Esophagus squamous epithelium (tissue), 5 donors: ENCODE data around the gene NUMBL. TPM values are rescaled to one million over a fixed set of nuclear protein-coding genes. Genes with fewer than 3 reads are reported as not detected.

Source experiments
- DNase-seq: peaks from one replicate; lab custom pipeline; 2025; lab: John Stamatoyannopoulos, UW
- H3K27ac ChIP-seq, 4 donors: fragments of 200-600 bp; sonication (generic); one replicate each; pipeline ENCODE4 v1.5.1; 2016 to 2019; ENCODE audit warnings: mild to moderate bottlenecking in 1 of 4
- H3K27me3 ChIP-seq, 4 donors: fragments of 200-600 bp; sonication (generic); 1 replicate in 3 of 4; 2 replicates in 1 of 4; pipeline versions ENCODE4 v1.5.1 to v1.6.0; 2017 to 2021; ENCODE audit warnings: antibody characterized with exemption in 1 of 4
- H3K36me3 ChIP-seq, 3 donors: fragments of 200-600 bp; sonication (generic); one replicate each; pipeline ENCODE4 v1.5.1; 2016 to 2019
- H3K4me1 ChIP-seq, 3 donors: fragments of 200-600 bp; sonication (generic); one replicate each; pipeline ENCODE4 v1.5.1; 2017 to 2019
- H3K4me3 ChIP-seq, 4 donors: fragments of 200-600 bp; sonication (generic); 1 replicate in 3 of 4; 2 replicates in 1 of 4; pipeline ENCODE4 v1.5.1; 2016 to 2019; ENCODE audit warnings: mild to moderate bottlenecking in 2 of 4, moderate library complexity in 1 of 4
- H3K9me3 ChIP-seq, 3 donors: fragments of 200-600 bp; sonication (generic); one replicate each; pipeline ENCODE4 v1.5.1; 2016 to 2019
- CTCF ChIP-seq, 6 experiments: fragments of 450-650 bp in 4 of 6; fragments of 200-600 bp in 2 of 6; sonication (generic) in 2 of 6; IDR thresholded peaks; one replicate each; pipeline ENCODE4 v1.5.1; 2016 to 2019; ENCODE audit warnings: antibody characterized with exemption in 6 of 6, mild to moderate bottlenecking in 4 of 6, moderate library complexity in 4 of 6
- POLR2A ChIP-seq, 4 donors: fragments of 450-650 bp; IDR thresholded peaks; one replicate each; pipeline ENCODE4 v1.6.1; 2017; ENCODE audit warnings: antibody characterized with exemption in 4 of 4, mild to moderate bottlenecking in 4 of 4, moderate library complexity in 3 of 4
- WGBS, 2 donors: methylation state at CpG; one replicate each; pipeline ENCODE4 v1.1.5; 2018; 5-methylcytosine and 5-hydroxymethylcytosine counted together
- intact Hi-C: fragments of 100-400 bp; cut with DNase I; formaldehyde crosslinking; loops from one replicate; pipeline ENCODE4 v1.15.0; 2022
- total RNA-seq, 4 donors: library from RNA; depleted of rRNA; stranded (reverse); fragments of >200 nt; gene quantifications; one replicate each; pipeline ENCODE4 v1.1.0, GENCODE V29; 2016
- donor health status: DM: yes; HTN: yes; CAD: no.

Gene NUMBL
- 10 to 100 TPM; 11.2 to 20.8 (median 15.8) TPM for total RNA-seq

- peaks cover 33 to 60% (median 37%) of the 10 kb centered on the region in 3 donors for H3K4me1 ChIP-seq
Measured at GRCh38 chr19:40690050-40690692, at the start of gene NUMBL. Gene NUMBL, minus strand, starts transcription at chr19:40690651. Its CDS starts 168 bp downstream, at chr19:40690483.

GRCh38 chr19:40739030-40739839 is 48.8 kb upstream of the NUMBL start:
- intact Hi-C loops = no loop called here
- Histone ChIP-seq H3K36me3 (peaks cover 43 to 73% (median 58%) of the 10 kb centered on the region in 3 donors), H3K4me3 (no peak overlapping the region), H3K27me3 (no peaks in the 10 kb centered on the region), H3K9me3 (no peaks in the 10 kb centered on the region), H3K27ac (peak overlapping the region; percentile 55 to 85 (median 80)), H3K4me1 (peaks cover 17 to 79% (median 22%) of the 10 kb centered on the region in 3 donors)
- no peak for TF ChIP-seq CTCF (IDR thresholded peaks at IDR 0.05)
- TF ChIP-seq POLR2A (IDR thresholded peaks at IDR 0.05) = peak in 1 of 4 donors; percentile 12
- DNase-seq = no peak
- 69 to 76% methylated on average over 3 to 11 of the region's 22 CpGs for WGBS, 2 donors

More at GRCh38 chr19:40690050-40690692, at the start of gene NUMBL:
- H3K27ac ChIP-seq = peak within 1 kb of the TSS; percentile 91 to 94 (median 94)
- intact Hi-C loops = no loop called here
- H3K36me3 ChIP-seq = peaks cover 0 to 53% (median 2%) of the 10 kb centered on the region in 3 donors
- no peaks in the 10 kb centered on the region for H3K9me3 ChIP-seq
- no peak for TF ChIP-seq CTCF (IDR thresholded peaks at IDR 0.05)
- peak in 2 of 4 donors; percentile 64 to 77 for TF ChIP-seq POLR2A (IDR thresholded peaks at IDR 0.05)
- peak within 1 kb of the TSS; percentile 72 to 90 (median 84) for H3K4me3 ChIP-seq
- 16 to 40% methylated on average over 2 to 5 of the region's 50 CpGs for WGBS, 2 donors
- H3K27me3 ChIP-seq = no peaks in the 10 kb centered on the region
- no peak for DNase-seq

GRCh38 chr19:40737102-40737644 is 46.7 kb upstream of the NUMBL start:
- Histone ChIP-seq H3K4me1 (peaks cover 17 to 79% (median 22%) of the 10 kb centered on the region in 3 donors), H3K27ac (peak overlapping the region; percentile 18 to 85 (median 76)), H3K36me3 (peaks cover 61 to 86% (median 72%) of the 10 kb centered on the region in 3 donors), H3K4me3 (no peak overlapping the region), H3K27me3 (no peaks in the 10 kb centered on the region), H3K9me3 (no peaks in the 10 kb centered on the region)
- WGBS, 2 donors = 85 to 100% methylated on average over 2 to 5 of the region's 9 CpGs
- intact Hi-C loops = no loop called here
- no peak for DNase-seq
- TF ChIP-seq POLR2A (IDR thresholded peaks at IDR 0.05) (no peak), CTCF (IDR thresholded peaks at IDR 0.05) (no peak)

- DNase-seq = no peak
- no peak overlapping the region for H3K4me3 ChIP-seq
- H3K27me3 ChIP-seq = no peaks in the 10 kb centered on the region
- no peak for TF ChIP-seq CTCF (IDR thresholded peaks at IDR 0.05)
- TF ChIP-seq POLR2A (IDR thresholded peaks at IDR 0.05) = no peak
- peaks cover 17 to 76% (median 22%) of the 10 kb centered on the region in 3 donors for H3K4me1 ChIP-seq
- no peaks in the 10 kb centered on the region for H3K9me3 ChIP-seq
- peak overlapping the region; percentile 55 to 85 (median 76) for H3K27ac ChIP-seq
- WGBS, 2 donors = 85 to 95% methylated on average over 4 to 8 of the region's 9 CpGs
- intact Hi-C loops = no loop called here
- H3K36me3 ChIP-seq = peaks cover 61 to 90% (median 72%) of the 10 kb centered on the region in 3 donors
Measured at GRCh38 chr19:40736661-40737060, 46.2 kb upstream of the NUMBL start.
